Measurements from ENCODE around the gene RAMP1.

DNA sequence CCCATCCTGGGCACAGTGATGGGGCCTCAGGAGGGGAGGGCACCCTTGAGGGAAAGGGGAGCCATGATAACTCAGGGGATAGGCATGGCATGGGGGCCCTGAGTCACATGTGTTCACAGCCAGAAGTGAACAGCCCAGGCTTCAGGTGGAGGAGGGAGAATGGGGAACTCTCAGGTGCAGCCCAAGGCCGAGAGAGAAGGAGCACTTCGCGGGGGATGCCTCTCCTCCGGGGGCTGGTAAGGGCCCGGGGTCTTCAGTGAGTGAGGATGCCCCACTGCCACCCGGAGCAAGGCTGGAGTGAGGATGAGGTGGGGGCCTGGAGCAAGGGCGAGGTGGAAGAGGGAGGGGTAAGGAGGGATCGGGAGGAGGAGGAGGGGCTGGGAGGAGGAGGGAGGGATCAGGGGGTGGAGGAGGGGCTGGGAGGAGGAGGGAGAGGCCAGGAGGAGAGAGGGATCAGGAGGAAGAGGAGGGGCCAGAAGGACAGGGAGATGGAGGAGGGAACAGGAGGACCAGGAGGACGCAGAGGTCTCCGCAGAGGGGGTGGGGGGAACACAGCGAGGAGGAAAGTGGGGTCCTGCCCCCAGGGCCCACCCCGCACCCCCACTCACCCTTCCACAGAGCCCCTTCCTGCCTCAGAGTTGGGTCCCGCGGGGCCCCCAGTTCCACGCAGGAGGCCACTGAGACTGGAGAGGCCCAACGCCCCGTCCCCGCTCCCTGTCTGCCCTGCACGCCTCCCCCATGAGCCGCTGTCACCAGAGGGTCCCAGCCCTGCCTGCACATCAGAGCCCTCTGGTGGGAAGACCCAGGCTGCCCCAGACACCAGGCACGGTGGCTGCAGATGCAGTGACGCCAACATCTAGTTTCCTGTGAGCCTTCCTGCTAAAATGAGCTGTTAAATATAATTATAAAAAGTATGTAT lies 42.8 kb downstream of the RAMP1 start:
- TF ChIP-seq TARDBP (IDR thresholded peaks at IDR 0.05): no peak
- TF ChIP-seq ELF4 (IDR thresholded peaks at IDR 0.05): no peak
- no peak for TF ChIP-seq FOXA1 (IDR thresholded peaks at IDR 0.05)
- no peak for TF ChIP-seq SP1 (IDR thresholded peaks at IDR 0.05)
- TF ChIP-seq BHLHE40 (IDR thresholded peaks at IDR 0.05; ENCODE audit: borderline replicate concordance): no peak
- TF ChIP-seq ZNF384 (IDR thresholded peaks at IDR 0.05): no peak

Data from HEK293T (cell line).